Neuronal stem cell (in vitro differentiated cells): ENCODE results near the gene VAMP1.

Experiments used
- DNase-seq: peaks from one replicate; pipeline ENCODE4 v3.0.0-alpha.2; 2013; ENCODE audit warnings: low spot score
- H2AFZ ChIP-seq: one replicate; pipeline ENCODE4 v1.6.1; 2013; ENCODE audit warnings: mild to moderate bottlenecking, low read length, inconsistent platforms
- H2AK5ac ChIP-seq: 2 replicates; pipeline ENCODE4 v1.6.1; 2013; ENCODE audit warnings: low read depth, mild to moderate bottlenecking, inconsistent platforms, low read length, moderate library complexity, mixed read lengths
- H2BK120ac ChIP-seq: 2 replicates; pipeline ENCODE4 v1.6.1; 2013; ENCODE audit warnings: low read depth, mild to moderate bottlenecking, inconsistent platforms, low read length, moderate library complexity, mixed read lengths
- H2BK12ac ChIP-seq: one replicate; pipeline ENCODE4 v1.6.1; 2013; ENCODE audit warnings: low read length, inconsistent platforms
- H2BK15ac ChIP-seq: 2 replicates; pipeline ENCODE4 v1.6.1; 2013; ENCODE audit warnings: mild to moderate bottlenecking, low read length, inconsistent platforms, mixed read lengths
- H2BK5ac ChIP-seq: one replicate; pipeline ENCODE4 v1.6.1; 2013; ENCODE audit warnings: inconsistent platforms, mild to moderate bottlenecking, low read length, moderate library complexity
- H3K14ac ChIP-seq: one replicate; pipeline ENCODE4 v1.6.1; 2013; ENCODE audit warnings: low read length, inconsistent platforms
- H3K18ac ChIP-seq: 2 replicates; pipeline ENCODE4 v1.6.1; 2013; ENCODE audit warnings: low read length, inconsistent platforms
- H3K23ac ChIP-seq: 2 replicates; pipeline ENCODE4 v1.6.1; 2013; ENCODE audit warnings: low read depth, mild to moderate bottlenecking, mixed read lengths, low read length, inconsistent platforms; ENCODE audit not compliant: poor library complexity
- H3K27ac ChIP-seq: replicated peaks from 3 replicates; pipeline ENCODE4 v1.5.1; 2013; ENCODE audit warnings: low read length, inconsistent platforms
- H3K27me3 ChIP-seq, 3 experiments: 2 replicates each; pipeline ENCODE4 v1.6.1; 2013; ENCODE audit warnings: low read length in 3 of 3, mild to moderate bottlenecking in 2 of 3, inconsistent platforms in 1 of 3, low read depth in 1 of 3, mixed read lengths in 1 of 3, moderate library complexity in 1 of 3; ENCODE audit not compliant: control insufficient read depth in 3 of 3, insufficient read depth in 3 of 3
- H3K36me3 ChIP-seq, 2 donors: replicated peaks in 1 of 2; 2 replicates each; pipeline ENCODE4 v1.6.1; 2013; ENCODE audit warnings: low read length in 2 of 2; ENCODE audit not compliant: control insufficient read depth in 2 of 2, insufficient read depth in 2 of 2
- H3K4ac ChIP-seq: 2 replicates; pipeline ENCODE4 v1.6.1; 2013; ENCODE audit warnings: inconsistent platforms, mild to moderate bottlenecking, low read length, moderate library complexity
- H3K4me1 ChIP-seq, 2 donors: 1 replicate in 1 of 2; 2 replicates in 1 of 2; pipeline ENCODE4 v1.6.1; 2013; ENCODE audit warnings: low read length in 2 of 2, low read depth in 1 of 2; ENCODE audit not compliant: control insufficient read depth in 2 of 2, insufficient read depth in 1 of 2
- H3K4me2 ChIP-seq: one replicate; pipeline ENCODE4 v1.6.1; 2013; ENCODE audit warnings: mild to moderate bottlenecking, low read length, inconsistent platforms; ENCODE audit not compliant: insufficient read depth, poor library complexity, severe bottlenecking
- H3K4me3 ChIP-seq, 2 donors: 2 replicates each; pipeline ENCODE4 v1.5.1; 2013; ENCODE audit warnings: low read length in 2 of 2, mild to moderate bottlenecking in 2 of 2, inconsistent platforms in 1 of 2, moderate library complexity in 1 of 2
- H3K79me1 ChIP-seq: one replicate; pipeline ENCODE4 v1.6.1; 2013; ENCODE audit warnings: low read depth, mild to moderate bottlenecking, inconsistent platforms, low read length, moderate library complexity
- H3K9ac ChIP-seq: one replicate; pipeline ENCODE4 v1.6.1; 2013; ENCODE audit warnings: mild to moderate bottlenecking, low read depth, low read length, inconsistent platforms; ENCODE audit not compliant: poor library complexity
- H3K9me3 ChIP-seq, 2 donors: replicated peaks in 1 of 2; 2 replicates each; pipeline versions ENCODE3 to v1.6.1; 2013; ENCODE audit warnings: low read length in 2 of 2, mild to moderate bottlenecking in 2 of 2, inconsistent platforms in 1 of 2, low read depth in 1 of 2, mixed read lengths in 1 of 2, moderate library complexity in 1 of 2; ENCODE audit not compliant: control insufficient read depth in 2 of 2, insufficient read depth in 1 of 2
- H4K8ac ChIP-seq: one replicate; pipeline ENCODE4 v1.6.1; 2013; ENCODE audit warnings: low read depth, mild to moderate bottlenecking, inconsistent platforms, low read length, moderate library complexity
- H4K91ac ChIP-seq: one replicate; pipeline ENCODE4 v1.6.1; 2013; ENCODE audit warnings: low read length, low read depth, mild to moderate bottlenecking, inconsistent platforms; ENCODE audit not compliant: poor library complexity
- WGBS, 2 donors: extraction: QIAGEN DNeasy Blood & Tissue Kit; methylation state at CpG; one replicate each; pipeline ENCODE4 v1.1.7; 2013; ENCODE audit warnings: missing lambda C conversion rate in 2 of 2, mixed read lengths in 1 of 2; ENCODE audit not compliant: insufficient read length in 2 of 2, insufficient replicate concordance in 1 of 2; ENCODE audit errors: extremely low coverage in 2 of 2; 5-methylcytosine and 5-hydroxymethylcytosine counted together

Gene VAMP1

DNA sequence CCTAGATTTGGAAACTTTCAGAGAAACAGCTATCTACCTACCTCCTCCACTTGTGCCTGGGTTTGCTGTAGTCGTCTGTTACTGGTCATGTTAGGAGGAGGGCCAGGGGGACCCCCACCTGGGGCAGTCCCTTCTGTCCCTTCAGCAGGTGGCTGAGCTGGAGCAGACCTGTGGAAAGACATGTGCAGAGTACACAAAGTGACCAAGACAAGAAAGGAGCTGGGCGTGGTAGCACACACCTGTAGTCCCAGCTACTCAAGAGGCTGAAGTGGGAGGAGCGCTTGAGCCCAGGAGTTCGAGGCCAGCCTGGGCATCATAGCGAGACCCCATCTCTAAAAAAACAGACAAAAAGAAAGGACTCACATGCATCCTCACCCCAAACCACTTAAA, 4.3 kb downstream of the VAMP1 start:
- Histone ChIP-seq H2BK12ac (no peak overlapping the region), H3K9ac (no peak overlapping the region), H3K4me1 (peaks cover 4 to 5% of the 10 kb centered on the region in 2 donors), H3K27me3 (no peaks in the 10 kb centered on the region), H2BK120ac (no peak overlapping the region), H2AK5ac (no peak overlapping the region), H3K4me3 (no peak overlapping the region), H3K36me3 (peaks cover 30 to 57% of the 10 kb centered on the region in 2 donors), H3K4me2 (no peak overlapping the region), H3K4ac (no peak overlapping the region), H3K14ac (no peak overlapping the region), H2BK5ac (no peak overlapping the region), H3K23ac (no peak overlapping the region), H3K79me1 (peaks cover 2% of the 10 kb centered on the region), H3K27ac (no peak overlapping the region), H2AFZ (no peak overlapping the region), H3K9me3 (no peaks in the 10 kb centered on the region), H2BK15ac (no peak overlapping the region), H4K91ac (no peak overlapping the region), H3K18ac (no peak overlapping the region), H4K8ac (no peak overlapping the region)
- WGBS, 2 donors, result no CpG with 5 or more reads among the region's 5 CpGs
- DNase-seq, result no peak

DNA sequence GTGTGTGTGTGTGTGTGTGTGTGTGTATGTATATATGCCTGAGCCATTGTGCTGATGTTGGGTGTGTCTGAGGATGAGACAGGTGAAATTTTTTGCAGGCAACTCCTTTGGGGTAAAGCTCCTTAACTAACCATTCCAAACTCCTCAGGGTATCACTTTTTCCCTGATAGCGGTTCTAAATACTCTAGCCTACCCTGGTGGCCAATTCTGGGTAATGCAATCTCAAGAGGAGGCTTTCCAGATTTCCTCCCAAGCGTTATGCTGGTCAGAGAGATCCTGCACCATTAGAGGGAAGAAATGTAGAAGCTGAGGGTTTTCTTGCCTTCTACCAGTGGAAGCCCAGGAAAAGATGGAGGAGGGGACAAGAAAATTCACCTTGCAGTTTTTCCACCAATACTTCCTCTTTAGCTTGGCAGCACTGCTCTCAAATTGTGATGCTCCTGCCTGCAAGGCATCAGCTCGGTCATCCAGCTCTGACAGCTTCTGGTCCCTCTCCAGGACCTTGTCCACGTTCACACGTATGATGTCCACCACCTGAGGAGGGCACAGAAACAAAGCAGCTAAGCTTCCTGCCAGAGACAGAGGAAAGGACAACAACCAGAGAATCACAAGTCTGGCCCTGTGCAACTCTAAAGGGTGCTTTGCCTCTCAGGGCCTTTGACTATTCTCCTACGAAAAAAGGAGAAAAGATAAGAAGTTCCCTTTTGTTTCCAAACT, 4.9 kb downstream of the VAMP1 start:
- no CpG with 5 or more reads among the region's 6 CpGs for WGBS, 2 donors
- H3K9ac ChIP-seq, result peak overlapping the region; percentile 44

DNA sequence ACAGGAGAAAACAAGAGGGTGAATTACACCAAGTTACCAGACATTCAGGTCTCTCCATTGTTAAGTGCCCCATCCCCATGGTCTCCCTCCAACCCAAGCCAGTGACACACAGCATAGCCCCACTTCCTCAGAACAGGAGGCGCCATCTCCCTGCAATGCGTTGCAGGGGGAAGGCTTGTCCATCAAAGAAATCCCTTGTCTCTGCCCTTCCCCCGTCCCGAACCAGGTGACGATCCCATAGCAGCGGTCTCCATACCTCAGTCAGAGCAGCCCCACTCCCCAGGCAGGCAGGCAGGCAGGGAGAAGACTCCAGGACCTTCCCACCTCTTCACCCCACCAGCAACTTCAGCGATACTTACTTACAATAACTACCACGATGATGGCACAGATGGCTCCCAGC, 5.9 kb downstream of the VAMP1 start:
- no CpG with 5 or more reads among the region's 8 CpGs for WGBS, 2 donors
- DNase-seq, result no peak
- Histone ChIP-seq H3K79me1 (peaks cover 2% of the 10 kb centered on the region), H3K4me3 (no peak overlapping the region), H4K91ac (no peak overlapping the region), H2BK15ac (no peak overlapping the region), H3K4me1 (peaks cover under 1 to 1% of the 10 kb centered on the region in 2 donors), H3K18ac (no peak overlapping the region), H3K36me3 (peaks cover 31 to 66% of the 10 kb centered on the region in 2 donors), H2BK12ac (no peak overlapping the region), H2AK5ac (no peak overlapping the region), H2BK120ac (no peak overlapping the region), H3K27me3 (no peaks in the 10 kb centered on the region), H3K27ac (no peak overlapping the region), H3K14ac (no peak overlapping the region), H4K8ac (no peak overlapping the region), H3K4me2 (no peak overlapping the region), H2BK5ac (no peak overlapping the region), H2AFZ (no peak overlapping the region), H3K23ac (no peak overlapping the region), H3K4ac (no peak overlapping the region), H3K9ac (peak overlapping the region; percentile 53), H3K9me3 (no peaks in the 10 kb centered on the region)

More for the DNA sequence above, 4.9 kb downstream of the VAMP1 start:
- no peak overlapping the region for H2AFZ ChIP-seq
- H3K27me3 ChIP-seq, result no peaks in the 10 kb centered on the region
- H4K8ac ChIP-seq, result no peak overlapping the region
- no peak overlapping the region for H3K18ac ChIP-seq
- peaks cover 2% of the 10 kb centered on the region for H3K79me1 ChIP-seq
- no peak overlapping the region for H4K91ac ChIP-seq
- H2AK5ac ChIP-seq, result no peak overlapping the region
- H3K14ac ChIP-seq, result no peak overlapping the region
- H3K27ac ChIP-seq, result no peak overlapping the region
- H3K4ac ChIP-seq, result no peak overlapping the region
- no peak overlapping the region for H3K4me3 ChIP-seq
- peaks cover 31 to 62% of the 10 kb centered on the region in 2 donors for H3K36me3 ChIP-seq
- H3K23ac ChIP-seq, result no peak overlapping the region
- no peak overlapping the region for H2BK120ac ChIP-seq
- H3K4me2 ChIP-seq, result no peak overlapping the region
- peaks cover 4 to 5% of the 10 kb centered on the region in 2 donors for H3K4me1 ChIP-seq
- no peaks in the 10 kb centered on the region for H3K9me3 ChIP-seq
- H2BK12ac ChIP-seq, result no peak overlapping the region
- H2BK15ac ChIP-seq, result no peak overlapping the region
- peak; percentile 65 for DNase-seq
- no peak overlapping the region for H2BK5ac ChIP-seq

DNA sequence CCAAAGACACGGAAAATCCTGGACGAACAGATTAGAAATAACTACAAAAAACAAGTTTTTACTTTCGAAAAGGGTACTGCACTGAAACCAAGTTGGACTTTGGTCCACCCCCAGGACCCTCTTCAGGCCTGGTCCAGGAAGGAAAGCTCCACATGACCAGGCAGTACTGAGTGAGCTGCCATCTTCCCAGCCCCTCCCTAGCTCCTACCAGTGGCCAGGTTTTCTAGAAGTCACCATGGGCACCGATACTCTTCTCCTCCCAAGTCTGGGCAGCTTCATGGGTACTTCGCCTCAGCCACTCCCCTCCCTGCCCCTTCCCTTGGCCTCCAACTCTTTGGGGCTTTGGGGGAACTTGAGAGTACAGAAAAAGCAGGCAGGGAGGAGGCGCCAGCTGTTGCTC, 6.6 kb downstream of the VAMP1 start:
- H3K18ac ChIP-seq, result peak overlapping the region; percentile 36
- no peak overlapping the region for H4K8ac ChIP-seq
- H2BK5ac ChIP-seq, result no peak overlapping the region
- no CpG with 5 or more reads among the region's 6 CpGs for WGBS, 2 donors
- H2AFZ ChIP-seq, result no peak overlapping the region
- peaks cover 2% of the 10 kb centered on the region for H3K79me1 ChIP-seq
- H3K4me1 ChIP-seq, result no peaks in the 10 kb centered on the region
- H2BK15ac ChIP-seq, result no peak overlapping the region
- H2AK5ac ChIP-seq, result no peak overlapping the region
- H3K4me3 ChIP-seq, result no peak overlapping the region
- peaks cover 32 to 71% of the 10 kb centered on the region in 2 donors for H3K36me3 ChIP-seq
- H4K91ac ChIP-seq, result no peak overlapping the region
- no peak overlapping the region for H3K14ac ChIP-seq
- no peak overlapping the region for H3K9ac ChIP-seq
- no peak overlapping the region for H3K27ac ChIP-seq
- no peak overlapping the region for H2BK12ac ChIP-seq
- no peak overlapping the region for H2BK120ac ChIP-seq
- H3K9me3 ChIP-seq, result no peaks in the 10 kb centered on the region
- no peak overlapping the region for H3K23ac ChIP-seq
- no peak for DNase-seq
- H3K27me3 ChIP-seq, result no peaks in the 10 kb centered on the region
- no peak overlapping the region for H3K4ac ChIP-seq
- H3K4me2 ChIP-seq, result no peak overlapping the region
